Upper lobe of left lung (tissue), 4 donors: Measurements from ENCODE around the gene ZNF264.

Source experiments
- CTCF ChIP-seq, 6 experiments: fragments of 450-650 bp in 4 of 6; fragments of 200-600 bp in 2 of 6; sonication (generic) in 2 of 6; IDR thresholded peaks; one replicate each; pipeline ENCODE4 v1.5.1; 2016 to 2019; ENCODE audit warnings: antibody characterized with exemption in 6 of 6
- EP300 ChIP-seq, 4 donors: sonication (generic); formaldehyde crosslinking; IDR thresholded peaks; one replicate each; pipeline ENCODE4 v1.5.1; 2017; ENCODE audit warnings: antibody characterized with exemption in 4 of 4, control low read depth in 2 of 4
- POLR2A ChIP-seq, 4 donors: fragments of 450-650 bp; IDR thresholded peaks; one replicate each; pipeline ENCODE4 v1.5.1; 2016 to 2017; ENCODE audit warnings: antibody characterized with exemption in 4 of 4, mild to moderate bottlenecking in 2 of 4
- POLR2AphosphoS5 ChIP-seq, 2 donors: sonication (generic); formaldehyde crosslinking; IDR thresholded peaks; one replicate each; pipeline ENCODE4 v1.5.1; 2017; ENCODE audit warnings: antibody characterized with exemption in 2 of 2

- no peak for TF ChIP-seq CTCF (IDR thresholded peaks at IDR 0.05)
- no peak for TF ChIP-seq POLR2A (IDR thresholded peaks at IDR 0.05)
- no peak for TF ChIP-seq POLR2AphosphoS5 (IDR thresholded peaks at IDR 0.05)
- no peak for TF ChIP-seq EP300 (IDR thresholded peaks at IDR 0.05)
These were observed 23.9 kb upstream of the ZNF264 start, which contains the start of gene DUXA for GRCh38 chr19:57167385-57167784.
